K562 (cell line): Measurements from ENCODE around the gene FASTK. TPM values are rescaled to one million over a fixed set of nuclear protein-coding genes. Genes with fewer than 3 reads are reported as not detected.

Source experiments
- CXXC5 ChIP-seq: fragments of 250-450 bp; sonication (Bioruptor Pico); IDR thresholded peaks from 2 replicates; pipeline ENCODE4 v1.8.0; 2022; ENCODE audit warnings: inconsistent platforms, mild to moderate bottlenecking, moderate library complexity
- DPF2 ChIP-seq: fragments of 450-650 bp; IDR thresholded peaks from 2 replicates; pipeline ENCODE4 v1.6.1; 2016
- EHMT2 ChIP-seq: fragments of 450-650 bp; IDR thresholded peaks from 2 replicates; pipeline ENCODE4 v1.6.1; 2018; ENCODE audit warnings: antibody characterized with exemption
- HNRNPUL1 ChIP-seq: fragments of 200-400 bp; formaldehyde crosslinking; IDR thresholded peaks from 2 replicates; pipeline ENCODE4 v1.6.1; 2017; ENCODE audit warnings: low read length
- KDM2B ChIP-seq: fragments of 250-450 bp; sonication (Bioruptor Pico); IDR thresholded peaks from 2 replicates; pipeline ENCODE4 v1.8.0; 2021; ENCODE audit warnings: mild to moderate bottlenecking, moderate library complexity
- MTF1 ChIP-seq: fragments of 250-450 bp; sonication (Bioruptor Pico); IDR thresholded peaks from 2 replicates; pipeline ENCODE4 v1.9.0; 2021; ENCODE audit warnings: moderate library complexity, mild to moderate bottlenecking, inconsistent platforms, borderline replicate concordance
- NFE2 ChIP-seq: IDR thresholded peaks from 2 replicates; pipeline ENCODE4 v1.6.1; 2014; ENCODE audit warnings: antibody characterized with exemption, low read depth
- POLR2AphosphoS5 ChIP-seq: IDR thresholded peaks from 2 replicates; pipeline ENCODE4 v1.6.1; 2011; ENCODE audit warnings: mild to moderate bottlenecking, low read depth, low read length, moderate library complexity; ENCODE audit not compliant: control insufficient read depth, insufficient read depth
- RUNX1 ChIP-seq: sonication (generic); IDR thresholded peaks from 2 replicates; pipeline ENCODE4 v1.6.1; 2016; ENCODE audit warnings: antibody characterized with exemption, low read depth
- SMAD3 ChIP-seq: fragments of 450-650 bp; formaldehyde crosslinking; conservative IDR thresholded peaks from 2 replicates; pipeline ENCODE4 v1.4.0; 2020; ENCODE audit warnings: mild to moderate bottlenecking
- ZBTB17 ChIP-seq: fragments of 450-650 bp; formaldehyde crosslinking; IDR thresholded peaks from 2 replicates; pipeline ENCODE4 v1.4.0; 2020; ENCODE audit warnings: mild to moderate bottlenecking
- ZKSCAN8 ChIP-seq: fragments of 200-800 bp; sonication (Bioruptor generic); IDR thresholded peaks from 2 replicates; pipeline ENCODE4 v1.6.1; 2016; ENCODE audit warnings: missing genetic modification characterization, missing compliant biosample characterization
- polyA plus RNA-seq, 8 experiments: library from polyadenylated mRNA; depleted of rRNA in 4 of 8; stranded (reverse) in 5 of 8; unstranded in 3 of 8; fragments of >200 nt; fragmentation: Nextera tagmentation in 2 of 8; fragmentation: Illumina TruSeq in 1 of 8; extraction: Ambion mirVana in 2 of 8; extraction: Trizol in 1 of 8; gene quantifications; 2 replicates each; pipeline versions ENCODE4 v1.2.1 to v1.2.3, GENCODE V29; 2011 to 2014; ENCODE audit warnings: inconsistent platforms in 1 of 8, missing spikeins in 1 of 8
- total RNA-seq, 7 experiments: library from RNA; depleted of rRNA in 6 of 7; stranded (reverse); fragments of >200 nt in 6 of 7; fragmentation: Illumina TruSeq in 2 of 7; extraction: Trizol in 2 of 7; gene quantifications; 2 replicates each; pipeline versions ENCODE4 v1.2.1 to v1.2.3, GENCODE V29; 2011 to 2021; ENCODE audit warnings: low replicate concordance in 1 of 7
- TF ChIP-seq, protein P1 (sequence below): fragments of 250-450 bp; sonication (Bioruptor Pico); IDR thresholded peaks from 2 replicates; pipeline ENCODE4 v1.8.0; 2022; ENCODE audit warnings: moderate library complexity, mild to moderate bottlenecking, inconsistent platforms
- TF ChIP-seq, protein P2 (sequence below): fragments of 450-650 bp; formaldehyde crosslinking; IDR thresholded peaks from 2 replicates; pipeline ENCODE4 v1.4.0; 2020; ENCODE audit warnings: mild to moderate bottlenecking
- TF ChIP-seq, protein P3 (sequence below): fragments of 250-450 bp; sonication (Bioruptor Pico); IDR thresholded peaks from 2 replicates; pipeline ENCODE4 v1.4.0; 2020; ENCODE audit warnings: mild to moderate bottlenecking
- TF ChIP-seq, protein P4 (sequence below): fragments of 250-450 bp; sonication (Bioruptor Pico); IDR thresholded peaks from 2 replicates; pipeline ENCODE4 v1.8.0; 2022; ENCODE audit warnings: inconsistent platforms
- TF ChIP-seq, protein P5 (sequence below): fragments of 250-450 bp; sonication (Bioruptor Pico); IDR thresholded peaks from 2 replicates; pipeline ENCODE4 v1.4.0; 2020; ENCODE audit warnings: mild to moderate bottlenecking, moderate library complexity
- TF ChIP-seq, protein P6 (sequence below): sonication (generic); formaldehyde crosslinking; IDR thresholded peaks from 2 replicates; pipeline ENCODE4 v1.8.1; 2023; ENCODE audit warnings: mild to moderate bottlenecking, missing genetic modification reagents

Gene FASTK
- total and polyA plus RNA-seq, 9 of the 15 experiments (the other 6 are each of a cell fraction or from before 2014, with no cell fraction given) = 0.51 to 150 (median 48.2) TPM

DNA sequence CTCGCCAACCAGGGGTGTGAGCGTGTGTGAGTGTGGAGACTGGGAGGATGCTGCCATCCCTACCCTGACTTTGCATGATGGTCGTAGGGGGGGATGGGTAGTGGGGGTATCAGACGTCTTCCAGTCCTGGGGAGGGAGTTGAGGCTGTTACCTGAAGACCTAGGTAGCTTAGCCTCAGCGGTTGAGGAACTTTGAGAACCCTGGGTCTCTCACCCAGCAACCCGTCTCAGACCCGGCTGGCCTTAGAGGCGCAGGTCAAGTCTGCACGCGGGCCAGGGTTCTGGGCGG lies 18.6 kb downstream of the FASTK start (continued):
- TF ChIP-seq, protein P1, sequence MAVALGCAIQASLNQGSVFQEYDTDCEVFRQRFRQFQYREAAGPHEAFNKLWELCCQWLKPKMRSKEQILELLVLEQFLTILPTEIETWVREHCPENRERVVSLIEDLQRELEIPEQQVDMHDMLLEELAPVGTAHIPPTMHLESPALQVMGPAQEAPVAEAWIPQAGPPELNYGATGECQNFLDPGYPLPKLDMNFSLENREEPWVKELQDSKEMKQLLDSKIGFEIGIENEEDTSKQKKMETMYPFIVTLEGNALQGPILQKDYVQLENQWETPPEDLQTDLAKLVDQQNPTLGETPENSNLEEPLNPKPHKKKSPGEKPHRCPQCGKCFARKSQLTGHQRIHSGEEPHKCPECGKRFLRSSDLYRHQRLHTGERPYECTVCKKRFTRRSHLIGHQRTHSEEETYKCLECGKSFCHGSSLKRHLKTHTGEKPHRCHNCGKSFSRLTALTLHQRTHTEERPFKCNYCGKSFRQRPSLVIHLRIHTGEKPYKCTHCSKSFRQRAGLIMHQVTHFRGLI (CRISPR knock-in tag) = no peak
- TF ChIP-seq, protein P2, sequence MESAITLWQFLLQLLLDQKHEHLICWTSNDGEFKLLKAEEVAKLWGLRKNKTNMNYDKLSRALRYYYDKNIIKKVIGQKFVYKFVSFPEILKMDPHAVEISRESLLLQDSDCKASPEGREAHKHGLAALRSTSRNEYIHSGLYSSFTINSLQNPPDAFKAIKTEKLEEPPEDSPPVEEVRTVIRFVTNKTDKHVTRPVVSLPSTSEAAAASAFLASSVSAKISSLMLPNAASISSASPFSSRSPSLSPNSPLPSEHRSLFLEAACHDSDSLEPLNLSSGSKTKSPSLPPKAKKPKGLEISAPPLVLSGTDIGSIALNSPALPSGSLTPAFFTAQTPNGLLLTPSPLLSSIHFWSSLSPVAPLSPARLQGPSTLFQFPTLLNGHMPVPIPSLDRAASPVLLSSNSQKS (CRISPR knock-in tag) = no peak
- TF ChIP-seq EHMT2 (no peak), DPF2 (no peak), KDM2B (CRISPR knock-in tag) (no peak), ZKSCAN8 (CRISPR knock-in tag) (no peak), ZBTB17 (CRISPR knock-in tag) (no peak), HNRNPUL1 (no peak), CXXC5 (CRISPR knock-in tag) (peak; percentile 36; the same call in 1 of the 2 replicates), MTF1 (no peak), RUNX1 (no peak; the same call in 1 of the 2 replicates), POLR2AphosphoS5 (no peak), NFE2 (no peak), SMAD3 (no peak)
- TF ChIP-seq, protein P3, sequence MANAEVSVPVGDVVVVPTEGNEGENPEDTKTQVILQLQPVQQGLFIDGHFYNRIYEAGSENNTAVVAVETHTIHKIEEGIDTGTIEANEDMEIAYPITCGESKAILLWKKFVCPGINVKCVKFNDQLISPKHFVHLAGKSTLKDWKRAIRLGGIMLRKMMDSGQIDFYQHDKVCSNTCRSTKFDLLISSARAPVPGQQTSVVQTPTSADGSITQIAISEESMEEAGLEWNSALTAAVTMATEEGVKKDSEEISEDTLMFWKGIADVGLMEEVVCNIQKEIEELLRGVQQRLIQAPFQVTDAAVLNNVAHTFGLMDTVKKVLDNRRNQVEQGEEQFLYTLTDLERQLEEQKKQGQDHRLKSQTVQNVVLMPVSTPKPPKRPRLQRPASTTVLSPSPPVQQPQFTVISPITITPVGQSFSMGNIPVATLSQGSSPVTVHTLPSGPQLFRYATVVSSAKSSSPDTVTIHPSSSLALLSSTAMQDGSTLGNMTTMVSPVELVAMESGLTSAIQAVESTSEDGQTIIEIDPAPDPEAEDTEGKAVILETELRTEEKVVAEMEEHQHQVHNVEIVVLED = no peak
- TF ChIP-seq, protein P4, sequence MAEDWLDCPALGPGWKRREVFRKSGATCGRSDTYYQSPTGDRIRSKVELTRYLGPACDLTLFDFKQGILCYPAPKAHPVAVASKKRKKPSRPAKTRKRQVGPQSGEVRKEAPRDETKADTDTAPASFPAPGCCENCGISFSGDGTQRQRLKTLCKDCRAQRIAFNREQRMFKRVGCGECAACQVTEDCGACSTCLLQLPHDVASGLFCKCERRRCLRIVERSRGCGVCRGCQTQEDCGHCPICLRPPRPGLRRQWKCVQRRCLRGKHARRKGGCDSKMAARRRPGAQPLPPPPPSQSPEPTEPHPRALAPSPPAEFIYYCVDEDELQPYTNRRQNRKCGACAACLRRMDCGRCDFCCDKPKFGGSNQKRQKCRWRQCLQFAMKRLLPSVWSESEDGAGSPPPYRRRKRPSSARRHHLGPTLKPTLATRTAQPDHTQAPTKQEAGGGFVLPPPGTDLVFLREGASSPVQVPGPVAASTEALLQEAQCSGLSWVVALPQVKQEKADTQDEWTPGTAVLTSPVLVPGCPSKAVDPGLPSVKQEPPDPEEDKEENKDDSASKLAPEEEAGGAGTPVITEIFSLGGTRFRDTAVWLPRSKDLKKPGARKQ (CRISPR knock-in tag) = no peak
- TF ChIP-seq, protein P5, sequence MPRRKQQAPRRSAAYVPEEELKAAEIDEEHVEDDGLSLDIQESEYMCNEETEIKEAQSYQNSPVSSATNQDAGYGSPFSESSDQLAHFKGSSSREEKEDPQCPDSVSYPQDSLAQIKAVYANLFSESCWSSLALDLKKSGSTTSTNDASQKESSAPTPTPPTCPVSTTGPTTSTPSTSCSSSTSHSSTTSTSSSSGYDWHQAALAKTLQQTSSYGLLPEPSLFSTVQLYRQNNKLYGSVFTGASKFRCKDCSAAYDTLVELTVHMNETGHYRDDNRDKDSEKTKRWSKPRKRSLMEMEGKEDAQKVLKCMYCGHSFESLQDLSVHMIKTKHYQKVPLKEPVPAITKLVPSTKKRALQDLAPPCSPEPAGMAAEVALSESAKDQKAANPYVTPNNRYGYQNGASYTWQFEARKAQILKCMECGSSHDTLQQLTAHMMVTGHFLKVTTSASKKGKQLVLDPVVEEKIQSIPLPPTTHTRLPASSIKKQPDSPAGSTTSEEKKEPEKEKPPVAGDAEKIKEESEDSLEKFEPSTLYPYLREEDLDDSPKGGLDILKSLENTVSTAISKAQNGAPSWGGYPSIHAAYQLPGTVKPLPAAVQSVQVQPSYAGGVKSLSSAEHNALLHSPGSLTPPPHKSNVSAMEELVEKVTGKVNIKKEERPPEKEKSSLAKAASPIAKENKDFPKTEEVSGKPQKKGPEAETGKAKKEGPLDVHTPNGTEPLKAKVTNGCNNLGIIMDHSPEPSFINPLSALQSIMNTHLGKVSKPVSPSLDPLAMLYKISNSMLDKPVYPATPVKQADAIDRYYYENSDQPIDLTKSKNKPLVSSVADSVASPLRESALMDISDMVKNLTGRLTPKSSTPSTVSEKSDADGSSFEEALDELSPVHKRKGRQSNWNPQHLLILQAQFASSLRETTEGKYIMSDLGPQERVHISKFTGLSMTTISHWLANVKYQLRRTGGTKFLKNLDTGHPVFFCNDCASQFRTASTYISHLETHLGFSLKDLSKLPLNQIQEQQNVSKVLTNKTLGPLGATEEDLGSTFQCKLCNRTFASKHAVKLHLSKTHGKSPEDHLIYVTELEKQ = no peak
- TF ChIP-seq, protein P6, sequence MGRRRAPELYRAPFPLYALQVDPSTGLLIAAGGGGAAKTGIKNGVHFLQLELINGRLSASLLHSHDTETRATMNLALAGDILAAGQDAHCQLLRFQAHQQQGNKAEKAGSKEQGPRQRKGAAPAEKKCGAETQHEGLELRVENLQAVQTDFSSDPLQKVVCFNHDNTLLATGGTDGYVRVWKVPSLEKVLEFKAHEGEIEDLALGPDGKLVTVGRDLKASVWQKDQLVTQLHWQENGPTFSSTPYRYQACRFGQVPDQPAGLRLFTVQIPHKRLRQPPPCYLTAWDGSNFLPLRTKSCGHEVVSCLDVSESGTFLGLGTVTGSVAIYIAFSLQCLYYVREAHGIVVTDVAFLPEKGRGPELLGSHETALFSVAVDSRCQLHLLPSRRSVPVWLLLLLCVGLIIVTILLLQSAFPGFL (CRISPR knock-in tag) = 0 out of 2 replicates have a peak, but pooled peaks have one; percentile 12
